Measurements from ENCODE around the gene TPRKB.

- TF ChIP-seq, protein P1, sequence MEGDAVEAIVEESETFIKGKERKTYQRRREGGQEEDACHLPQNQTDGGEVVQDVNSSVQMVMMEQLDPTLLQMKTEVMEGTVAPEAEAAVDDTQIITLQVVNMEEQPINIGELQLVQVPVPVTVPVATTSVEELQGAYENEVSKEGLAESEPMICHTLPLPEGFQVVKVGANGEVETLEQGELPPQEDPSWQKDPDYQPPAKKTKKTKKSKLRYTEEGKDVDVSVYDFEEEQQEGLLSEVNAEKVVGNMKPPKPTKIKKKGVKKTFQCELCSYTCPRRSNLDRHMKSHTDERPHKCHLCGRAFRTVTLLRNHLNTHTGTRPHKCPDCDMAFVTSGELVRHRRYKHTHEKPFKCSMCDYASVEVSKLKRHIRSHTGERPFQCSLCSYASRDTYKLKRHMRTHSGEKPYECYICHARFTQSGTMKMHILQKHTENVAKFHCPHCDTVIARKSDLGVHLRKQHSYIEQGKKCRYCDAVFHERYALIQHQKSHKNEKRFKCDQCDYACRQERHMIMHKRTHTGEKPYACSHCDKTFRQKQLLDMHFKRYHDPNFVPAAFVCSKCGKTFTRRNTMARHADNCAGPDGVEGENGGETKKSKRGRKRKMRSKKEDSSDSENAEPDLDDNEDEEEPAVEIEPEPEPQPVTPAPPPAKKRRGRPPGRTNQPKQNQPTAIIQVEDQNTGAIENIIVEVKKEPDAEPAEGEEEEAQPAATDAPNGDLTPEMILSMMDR (IDR thresholded peaks at IDR 0.05; ENCODE audit: low read depth, low read length), result no peak
- TF ChIP-seq POLR2A (IDR thresholded peaks at IDR 0.05; ENCODE audit: extremely low read depth, insufficient read length) (no peak), MAX (IDR thresholded peaks at IDR 0.05; ENCODE audit: low read depth, low read length) (no peak), MYC (IDR thresholded peaks at IDR 0.05; ENCODE audit: low read depth, low read length) (no peak)
These were observed 20.4 kb downstream of the TPRKB start for GRCh38 chr2:73716543-73717250.
